Activated naive CD4-positive, alpha-beta T cell treated with anti-CD3 and anti-CD28 coated beads, Interleukin-2, amount 50 U/mL, for 72 hours (primary cell): Measurements from ENCODE around the gene TBC1D1. TPM values are rescaled to one million over a fixed set of nuclear protein-coding genes. Genes with fewer than 3 reads are reported as not detected.

ENCODE experiments used
- ATAC-seq, 2 donors: fragments of 150-1000 bp; cut with Tn5 transposase; 2 replicates each; pipeline ENCODE4 v1.10.0; 2021; ENCODE audit warnings: mild to moderate bottlenecking in 2 of 2, moderate library complexity in 2 of 2
- DNase-seq, 2 donors: peaks; one replicate each; pipeline ENCODE4 v3.0.0; 2021 to 2022; ENCODE audit warnings: low spot score in 2 of 2
- H3K27ac Mint-ChIP-seq, 2 donors: one replicate each; pipeline ENCODE4 v1.8.0; 2022; ENCODE audit warnings: mild to moderate bottlenecking in 2 of 2, mixed read lengths in 2 of 2
- H3K36me3 Mint-ChIP-seq, 2 donors: one replicate each; pipeline ENCODE4 v1.8.0; 2022; ENCODE audit warnings: mixed read lengths in 2 of 2
- H3K9me3 Mint-ChIP-seq, 2 donors: one replicate each; pipeline ENCODE4 v1.8.0; 2022; ENCODE audit warnings: mixed read lengths in 2 of 2
- total RNA-seq, 2 donors: library from RNA; stranded (reverse); gene quantifications; one replicate each; pipeline ENCODE4 v1.2.3, GENCODE V29; 2022

TBC1D1 gene
- total RNA-seq, 2 donors from 2014 or later = 47.1 to 68.6 TPM

DNA sequence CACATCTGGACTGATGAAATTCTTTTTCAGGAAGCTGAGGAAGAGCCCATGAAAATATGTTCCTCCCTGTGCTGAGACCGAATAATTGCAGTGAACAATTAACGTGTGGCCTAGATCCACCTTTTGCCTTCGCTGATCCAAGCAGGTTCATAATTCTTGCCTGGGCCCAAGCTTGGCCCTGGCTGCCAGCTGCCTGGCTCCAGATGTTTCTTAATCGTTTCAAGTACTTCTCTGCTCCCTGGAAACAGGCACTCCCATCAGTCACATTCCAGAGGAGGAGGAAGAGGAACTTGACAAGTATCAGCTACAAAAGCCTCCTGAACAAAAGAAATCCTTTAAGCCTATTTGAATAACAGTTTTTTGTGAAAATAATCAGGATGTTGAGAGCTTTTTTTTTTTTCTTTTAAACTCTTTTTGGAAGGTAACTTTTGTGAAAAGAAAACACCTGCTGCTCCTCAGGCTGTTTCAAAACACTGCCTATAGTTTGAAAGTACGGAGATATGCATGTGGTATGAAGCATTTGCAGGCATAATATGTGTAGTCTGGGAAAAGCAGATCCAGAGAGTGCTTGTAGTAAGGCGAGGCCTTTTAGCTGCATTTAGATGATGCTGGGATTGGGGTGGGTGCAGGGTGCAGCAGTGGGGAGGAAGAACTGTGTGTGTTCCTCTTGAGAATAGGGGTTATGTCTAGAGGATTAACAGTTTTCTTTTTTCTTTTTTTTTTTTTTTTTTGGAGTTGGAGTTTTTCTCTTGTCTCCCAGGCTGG lies 223.7 kb downstream of the TBC1D1 start:
- Mint-ChIP-seq H3K27ac (peak overlapping the region in 1 of 2 donors; percentile 79), H3K36me3 (peaks cover 5% of the 10 kb centered on the region in 2 donors), H3K9me3 (no peaks in the 10 kb centered on the region)
- DNase-seq = no peak
- ATAC-seq = no peak

DNA sequence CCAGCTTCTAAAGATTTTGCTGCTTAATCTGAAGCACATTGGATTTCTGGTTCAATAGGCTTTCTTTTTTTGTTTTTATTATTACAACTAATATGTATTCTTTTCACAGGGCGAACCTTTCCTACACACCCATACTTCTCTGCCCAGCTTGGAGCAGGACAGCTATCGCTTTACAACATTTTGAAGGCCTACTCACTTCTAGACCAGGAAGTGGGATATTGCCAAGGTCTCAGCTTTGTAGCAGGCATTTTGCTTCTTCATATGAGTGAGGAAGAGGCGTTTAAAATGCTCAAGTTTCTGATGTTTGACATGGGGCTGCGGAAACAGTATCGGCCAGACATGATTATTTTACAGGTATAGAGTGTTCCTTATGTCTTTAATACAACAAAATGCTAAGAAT lies 224.7 kb downstream of the TBC1D1 start:
- no peak for DNase-seq
- H3K27ac Mint-ChIP-seq = no peak overlapping the region
- H3K9me3 Mint-ChIP-seq = no peaks in the 10 kb centered on the region
- peaks cover 7% of the 10 kb centered on the region in 2 donors for H3K36me3 Mint-ChIP-seq
- no peak for ATAC-seq

DNA sequence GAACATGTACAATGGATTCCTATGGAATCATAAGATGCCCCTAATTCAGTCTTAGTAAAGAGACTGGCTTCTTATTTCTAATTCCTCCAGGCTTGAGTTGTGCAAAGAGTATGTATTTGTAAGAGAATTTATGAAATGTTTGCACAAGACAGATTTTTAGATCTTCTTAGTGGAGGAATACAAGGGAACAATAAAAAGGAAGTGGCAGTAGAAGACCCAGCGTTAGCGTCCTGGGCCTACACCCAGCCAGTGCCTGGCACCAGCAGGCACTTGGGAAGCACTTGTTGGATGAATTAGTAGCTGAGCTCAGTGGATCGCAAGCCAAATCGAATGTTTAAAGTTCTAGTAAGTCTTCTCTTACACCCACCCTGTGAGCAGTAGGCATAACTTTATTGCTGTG lies 226.7 kb downstream of the TBC1D1 start:
- Mint-ChIP-seq H3K36me3 (peaks cover 15% of the 10 kb centered on the region in 2 donors), H3K27ac (peak overlapping the region in 1 of 2 donors; percentile 3), H3K9me3 (no peaks in the 10 kb centered on the region)
- no peak for ATAC-seq
- DNase-seq = no peak

DNA sequence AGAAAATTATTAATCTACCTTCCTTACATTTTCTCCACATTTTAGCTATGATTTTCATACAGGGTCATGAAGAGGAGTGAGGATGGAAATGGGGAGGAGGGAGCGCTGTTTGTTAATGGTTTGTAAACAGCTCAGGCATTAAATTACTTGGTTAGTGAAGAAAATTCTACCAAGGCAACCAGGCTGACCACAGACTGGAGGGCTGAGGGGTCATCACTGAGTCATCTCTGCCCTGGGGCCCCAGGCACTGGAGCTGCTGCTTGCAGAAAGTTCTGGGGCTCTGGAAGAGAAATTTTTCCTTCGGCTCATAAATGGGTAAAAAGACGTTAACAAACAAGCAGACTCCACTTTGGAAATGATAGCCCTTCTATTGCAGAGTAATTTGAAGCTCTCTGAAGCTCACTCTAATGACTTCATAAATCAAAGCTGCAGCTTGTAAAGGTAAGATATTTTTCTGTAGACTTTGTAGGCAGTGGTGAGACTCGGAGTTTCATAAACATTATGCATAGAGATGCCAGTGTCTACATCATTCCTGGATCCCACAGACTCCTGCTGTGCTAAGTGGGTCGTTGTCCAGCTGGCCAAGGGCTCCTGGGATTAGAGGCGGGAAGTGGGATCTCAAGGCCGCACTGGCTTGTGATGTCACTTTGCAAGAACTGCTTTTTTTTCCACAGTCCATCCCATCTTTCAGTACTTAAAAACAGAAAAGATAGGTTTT lies 228.9 kb downstream of the TBC1D1 start:
- DNase-seq (no peak), ATAC-seq (no peak)
- no peak overlapping the region for H3K27ac Mint-ChIP-seq
- peaks cover 16 to 18% of the 10 kb centered on the region in 2 donors for H3K36me3 Mint-ChIP-seq
- H3K9me3 Mint-ChIP-seq = no peaks in the 10 kb centered on the region

DNA sequence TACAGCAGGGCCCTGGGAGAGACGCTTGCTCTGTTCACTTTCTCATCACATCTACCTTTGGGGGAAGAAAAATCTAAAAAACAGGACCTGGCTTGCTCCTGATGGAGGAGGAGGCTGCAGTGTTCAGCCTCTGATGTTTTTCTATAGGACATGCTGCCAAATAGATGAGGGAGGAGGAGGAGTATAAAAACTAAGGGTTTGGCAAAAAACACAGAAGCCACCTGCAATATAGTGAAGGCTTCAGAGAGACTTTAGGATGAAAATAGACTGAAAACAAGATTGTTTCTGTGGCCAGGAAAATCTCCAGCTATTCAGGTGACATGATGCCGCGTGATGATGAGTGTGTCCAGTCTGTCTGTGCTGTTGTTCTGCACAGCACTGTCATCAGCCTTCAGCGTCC lies 229.9 kb downstream of the TBC1D1 start:
- ATAC-seq = no peak
- DNase-seq = no peak
- Mint-ChIP-seq H3K36me3 (peaks cover 22 to 27% of the 10 kb centered on the region in 2 donors), H3K27ac (no peak overlapping the region), H3K9me3 (no peaks in the 10 kb centered on the region)

DNA sequence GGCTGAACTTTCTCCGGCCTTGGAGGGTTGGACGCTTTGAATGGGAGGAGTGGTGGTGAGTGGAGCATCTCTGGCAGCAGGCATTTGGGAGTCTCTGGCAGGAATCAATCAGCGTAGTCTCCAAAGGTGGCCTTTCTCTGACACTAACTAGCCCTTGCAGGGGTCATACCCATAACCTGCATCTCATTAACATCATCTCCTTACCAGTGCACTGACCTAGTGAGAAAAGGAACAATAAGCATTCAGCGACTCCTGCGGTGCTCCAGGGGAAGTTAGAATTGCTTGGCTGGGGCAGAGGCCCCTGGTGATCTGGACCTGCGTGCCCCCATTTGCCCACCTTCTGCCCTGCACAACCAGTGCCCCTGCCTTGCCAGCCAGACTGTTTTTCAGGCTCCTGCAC lies 231.2 kb downstream of the TBC1D1 start:
- Mint-ChIP-seq H3K9me3 (no peaks in the 10 kb centered on the region), H3K36me3 (peaks cover 28 to 37% of the 10 kb centered on the region in 2 donors), H3K27ac (no peak overlapping the region)
- DNase-seq (no peak), ATAC-seq (no peak)

DNA sequence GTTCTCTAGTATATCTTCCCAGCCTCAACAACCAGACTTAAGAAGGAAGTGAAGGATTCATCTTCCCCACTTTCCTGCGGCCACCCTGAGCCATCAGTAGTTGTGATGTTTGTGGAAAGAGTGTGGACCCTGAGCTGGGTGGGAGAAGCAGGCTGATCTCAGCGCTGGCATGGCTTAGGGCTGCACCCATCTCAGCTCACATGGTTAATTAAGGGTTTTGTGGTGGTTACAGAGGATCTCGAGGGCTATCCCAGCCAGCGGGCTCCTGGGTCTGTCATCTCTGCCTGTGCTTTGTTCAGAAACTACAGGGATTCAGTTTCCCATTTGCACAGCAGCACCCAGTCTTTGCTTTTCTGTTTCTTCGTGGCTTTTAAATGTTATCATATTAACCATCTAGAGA lies 232.7 kb downstream of the TBC1D1 start:
- Mint-ChIP-seq H3K9me3 (no peaks in the 10 kb centered on the region), H3K27ac (no peak overlapping the region), H3K36me3 (peaks cover 31 to 36% of the 10 kb centered on the region in 2 donors)
- ATAC-seq = no peak
- no peak for DNase-seq

DNA sequence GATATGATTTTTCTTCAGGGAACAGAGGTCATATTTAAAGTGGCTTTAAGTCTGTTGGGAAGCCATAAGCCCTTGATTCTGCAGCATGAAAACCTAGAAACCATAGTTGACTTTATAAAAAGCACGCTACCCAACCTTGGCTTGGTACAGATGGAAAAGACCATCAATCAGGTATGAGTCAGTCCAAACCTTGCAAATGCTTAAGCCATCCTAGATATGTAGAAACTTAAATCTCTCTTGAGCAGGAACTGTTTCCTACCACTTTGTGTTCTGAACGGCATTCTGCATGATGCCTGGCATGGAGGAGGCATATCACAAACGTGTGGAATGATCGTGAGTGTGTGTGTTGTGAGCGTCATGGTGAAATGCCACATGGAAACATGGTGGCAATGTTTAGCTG lies 234.1 kb downstream of the TBC1D1 start:
- no peak for DNase-seq
- Mint-ChIP-seq H3K9me3 (no peaks in the 10 kb centered on the region), H3K27ac (no peak overlapping the region), H3K36me3 (peaks cover 30 to 32% of the 10 kb centered on the region in 2 donors)
- ATAC-seq = no peak

DNA sequence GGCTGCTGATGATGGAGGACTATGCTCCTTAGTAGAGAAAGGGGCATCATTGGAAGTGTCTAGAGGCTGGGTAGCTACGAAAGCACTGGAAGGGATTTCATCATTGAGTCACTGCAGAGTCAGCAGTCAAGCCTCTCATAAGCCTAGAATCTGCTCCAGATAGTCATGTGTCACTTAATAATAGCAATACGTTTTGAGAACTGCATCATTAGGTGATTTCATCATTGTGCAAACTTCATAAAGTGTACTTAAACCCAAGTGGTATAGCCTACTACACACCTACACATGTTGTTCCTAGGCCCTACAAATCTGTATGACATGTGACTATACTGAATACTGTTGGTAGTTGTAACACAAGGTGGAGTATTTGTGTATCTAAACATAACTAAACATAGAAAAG lies 234.9 kb downstream of the TBC1D1 start:
- no peaks in the 10 kb centered on the region for H3K9me3 Mint-ChIP-seq
- peaks cover 26 to 28% of the 10 kb centered on the region in 2 donors for H3K36me3 Mint-ChIP-seq
- DNase-seq (no peak), ATAC-seq (no peak)
- H3K27ac Mint-ChIP-seq = no peak overlapping the region

DNA sequence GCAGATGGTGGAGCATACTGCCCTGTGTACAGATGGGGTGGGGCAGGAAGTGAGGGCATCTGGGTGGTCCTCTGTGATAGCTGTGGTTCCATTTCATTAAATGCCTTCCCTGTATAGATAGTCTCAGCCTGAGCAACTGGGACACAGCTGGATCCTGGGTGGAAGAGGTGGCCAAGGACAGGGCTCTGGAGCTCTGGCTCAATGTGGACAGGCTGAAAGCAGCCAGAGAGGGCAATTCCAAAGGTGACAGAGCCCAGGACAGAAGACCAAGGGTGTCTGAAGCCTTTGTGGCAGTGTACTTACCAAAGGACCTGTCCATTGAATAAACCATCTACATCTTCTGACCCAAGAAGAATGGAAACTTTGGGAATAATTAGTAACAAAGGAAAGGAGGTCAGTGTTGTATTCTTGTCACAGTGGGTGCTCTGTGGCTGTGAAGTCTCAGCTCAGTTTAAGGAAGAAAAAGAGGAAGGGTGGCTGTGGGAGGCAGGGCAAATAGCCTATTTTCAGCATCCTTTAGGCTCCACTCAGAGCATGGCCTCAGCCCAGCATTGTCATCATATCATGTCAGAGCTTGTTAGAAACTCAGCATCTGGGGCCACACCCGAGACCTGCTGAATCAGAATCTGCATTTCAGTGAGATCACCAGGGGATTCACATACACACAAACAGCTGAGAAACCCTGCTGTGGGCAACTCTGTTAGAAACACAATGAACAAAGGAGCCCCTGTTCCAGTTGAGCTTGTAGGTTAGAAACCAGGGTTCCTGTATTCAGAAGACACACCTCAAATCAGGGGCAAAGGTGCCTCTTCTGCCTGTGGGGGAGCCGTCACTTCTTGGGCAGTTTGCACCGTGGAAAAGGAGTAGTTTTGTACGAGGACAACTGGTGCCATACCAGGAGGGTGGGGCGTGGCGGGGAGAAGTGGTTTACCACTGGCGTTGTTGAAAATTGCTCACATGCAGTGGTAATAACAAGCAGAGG lies 237.9 kb downstream of the TBC1D1 start:
- ATAC-seq (peak; percentile 61 to 66), DNase-seq (peak; percentile 66 to 72)
- Mint-ChIP-seq H3K9me3 (no peaks in the 10 kb centered on the region), H3K27ac (peak overlapping the region; percentile 94 to 97), H3K36me3 (peaks cover 27 to 32% of the 10 kb centered on the region in 2 donors)

DNA sequence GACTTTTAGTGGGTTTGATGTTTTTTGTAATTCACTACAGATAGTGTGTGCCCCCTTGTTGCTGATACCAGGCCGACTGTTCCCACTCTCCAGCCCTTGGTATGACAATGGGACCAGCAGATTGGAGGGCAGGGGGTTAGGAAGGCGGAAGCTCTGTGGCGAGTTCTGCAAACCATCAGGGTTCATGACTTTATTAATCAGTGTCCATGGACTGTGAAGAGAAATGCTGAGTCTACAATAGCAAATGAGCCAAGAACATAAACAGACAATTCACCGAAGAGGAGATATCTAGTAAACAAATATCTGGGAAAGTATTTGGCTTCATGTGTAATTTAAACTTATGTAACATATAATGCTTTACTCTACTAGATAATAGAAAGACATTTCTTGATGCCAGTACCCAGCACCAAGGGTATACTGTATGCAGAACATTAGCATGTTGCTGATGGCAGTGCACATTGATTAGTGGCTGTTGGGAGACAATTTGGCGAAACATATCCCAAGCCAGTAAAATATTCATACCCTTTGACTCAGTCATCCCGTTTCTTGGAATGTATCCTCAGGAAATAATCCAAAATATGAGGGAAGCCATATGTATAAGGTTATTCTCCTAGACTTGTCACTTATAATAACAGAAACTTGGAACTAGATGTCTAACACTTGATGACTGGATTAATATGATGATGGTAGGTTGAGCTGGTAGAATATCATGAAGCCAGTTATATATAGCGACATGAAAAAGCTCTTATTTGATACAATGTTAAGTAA lies 238.8 kb downstream of the TBC1D1 start:
- ATAC-seq = no peak
- Mint-ChIP-seq H3K9me3 (no peaks in the 10 kb centered on the region), H3K27ac (peak overlapping the region; percentile 94 to 97), H3K36me3 (peaks cover 33 to 38% of the 10 kb centered on the region in 2 donors)
- DNase-seq = no peak

DNA sequence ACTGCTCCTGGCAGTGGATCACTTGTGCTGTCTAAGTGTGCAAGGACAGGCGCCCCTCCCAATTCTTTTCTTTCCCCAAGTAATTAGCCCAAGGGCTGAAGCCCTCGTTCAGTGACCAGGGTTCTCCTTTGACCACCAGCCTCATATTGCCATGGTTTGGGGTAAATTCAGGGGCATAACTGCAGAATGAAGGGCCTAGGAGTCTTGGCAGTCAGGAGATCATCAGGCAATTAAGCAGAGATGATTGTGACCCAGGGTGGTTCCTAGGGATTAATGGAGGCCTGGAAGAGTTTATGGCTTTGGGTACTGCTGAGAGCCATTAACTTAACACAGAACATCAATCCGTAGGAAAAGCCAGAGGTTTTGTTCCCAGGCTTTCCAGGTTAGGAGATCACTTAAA lies 240.0 kb downstream of the TBC1D1 start:
- Mint-ChIP-seq H3K36me3 (peaks cover 34% of the 10 kb centered on the region in 2 donors), H3K9me3 (no peaks in the 10 kb centered on the region), H3K27ac (peak overlapping the region; percentile 97 to 99)
- no peak for ATAC-seq
- DNase-seq = peak in 1 of 2 donors; percentile 9

DNA sequence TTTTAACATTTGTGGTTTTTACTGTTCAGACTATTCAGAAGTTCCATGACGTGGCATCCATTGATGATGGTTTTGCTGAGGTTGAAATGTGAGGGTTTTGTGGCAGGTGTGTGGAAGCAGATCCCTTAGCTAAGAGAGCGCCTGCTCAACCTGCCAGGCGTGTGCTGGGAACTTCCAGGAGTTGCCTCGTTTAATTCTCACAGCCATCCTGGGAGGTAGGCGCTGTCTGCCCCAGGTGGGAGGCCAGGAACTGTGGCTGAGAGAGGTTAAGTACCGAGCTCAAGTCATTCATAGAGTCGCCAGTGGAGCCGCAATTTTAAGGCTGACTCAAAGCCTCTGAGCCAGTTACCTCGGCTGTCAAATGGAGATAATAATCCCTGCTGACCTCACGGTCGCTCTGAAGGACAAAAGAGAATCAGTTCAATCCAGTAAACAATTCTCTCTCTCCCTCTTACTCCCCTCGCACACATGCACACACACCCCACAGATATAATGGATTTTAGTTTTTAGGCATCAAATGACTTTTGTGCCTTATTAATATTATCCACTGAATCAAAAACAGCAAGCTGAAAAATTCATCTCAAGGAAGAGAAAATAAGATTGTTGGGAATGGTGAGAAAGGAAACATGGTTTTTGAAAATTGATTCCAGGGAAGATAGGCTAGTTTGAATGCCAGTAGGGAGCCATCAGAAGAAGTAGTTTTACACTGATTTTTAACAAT lies 240.6 kb downstream of the TBC1D1 start:
- H3K36me3 Mint-ChIP-seq = peaks cover 30 to 33% of the 10 kb centered on the region in 2 donors
- peak; percentile 75 to 89 for DNase-seq
- peak; percentile 68 to 73 for ATAC-seq
- H3K9me3 Mint-ChIP-seq = no peaks in the 10 kb centered on the region
- peak overlapping the region; percentile 97 to 99 for H3K27ac Mint-ChIP-seq

DNA sequence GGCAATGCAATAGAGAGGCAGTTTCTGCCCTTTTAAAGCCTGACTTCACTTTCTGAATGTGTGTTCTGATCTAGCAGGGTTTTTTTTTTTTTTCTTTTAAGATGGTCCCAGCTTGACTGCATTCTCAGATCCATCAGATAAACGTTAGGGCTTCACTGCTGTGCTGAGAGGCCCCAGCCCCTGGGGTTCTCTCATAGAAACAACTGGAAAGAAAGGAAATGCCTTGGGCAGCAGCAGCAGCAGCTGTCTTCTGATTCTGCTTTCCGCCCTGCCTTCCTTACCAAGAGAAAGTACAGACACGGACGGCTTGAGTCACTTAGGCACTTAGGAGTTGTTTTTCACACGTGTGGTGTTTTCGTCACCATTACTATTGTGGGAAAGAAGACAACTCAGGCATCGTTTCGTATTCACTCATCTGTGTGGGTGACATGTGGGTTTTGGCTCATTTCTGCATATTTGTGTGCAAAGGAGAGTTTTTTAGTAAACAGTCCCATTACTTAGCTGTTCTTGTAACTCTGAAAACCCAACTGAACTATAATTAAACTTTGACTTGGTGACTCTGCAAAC lies 241.3 kb downstream of the TBC1D1 start:
- Mint-ChIP-seq H3K27ac (peak overlapping the region; percentile 97 to 99), H3K36me3 (peaks cover 24 to 27% of the 10 kb centered on the region in 2 donors), H3K9me3 (no peaks in the 10 kb centered on the region)
- ATAC-seq (peak; percentile 70 to 73), DNase-seq (peak; percentile 70 to 76)
